PC-3 (cell line): ENCODE data around the gene USP1. TPM values are rescaled to one million over a fixed set of nuclear protein-coding genes. Genes with fewer than 3 reads are reported as not detected.

Experiments
- ATAC-seq: fragments of 200-7000 bp; cut with Tn5 transposase; 2 replicates; pipeline ENCODE4 v1.9.1; 2020; ENCODE audit warnings: mild to moderate bottlenecking, moderate library complexity
- BruUV-seq: library from RNA; stranded (reverse); fragments of 400-500 nt; replicated peaks from 2 replicates; lab custom pipeline; 2021; lab: Mats Ljungman, UMichigan
- CTCF ChIA-PET: fragments of 300-600 bp; sonication (Branson Sonifier 250); formaldehyde crosslinking; loops from one replicate; lab custom pipeline; 2022; ENCODE audit warnings: antibody characterized with exemption; lab: Charles Lee
- POLR2A ChIA-PET: fragments of 300-600 bp; sonication (Branson Sonifier 250); formaldehyde crosslinking; loops from one replicate; lab custom pipeline; 2022; ENCODE audit warnings: antibody characterized with exemption; ENCODE audit not compliant: unreplicated experiment; lab: Charles Lee
- DNase-seq: peaks from one replicate; pipeline ENCODE4 v3.0.0-alpha.2; 2015
- H2AFZ ChIP-seq: fragments of 300-600 bp; sonication (generic); 2 replicates; pipeline ENCODE4 v1.6.0; 2016; ENCODE audit warnings: antibody characterized with exemption, low read length
- H3F3A ChIP-seq: fragments of 300-600 bp; sonication (generic); one replicate; pipeline ENCODE4 v1.6.0; 2017; ENCODE audit warnings: antibody characterized with exemption, low read length, control low read depth, mild to moderate bottlenecking; ENCODE audit not compliant: unreplicated experiment
- H3K27ac ChIP-seq: fragments of 300-600 bp; sonication (generic); 2 replicates; pipeline ENCODE4 v1.5.1; 2016; ENCODE audit warnings: mild to moderate bottlenecking, low read length
- H3K27me3 ChIP-seq: fragments of 300-600 bp; sonication (generic); 2 replicates; pipeline ENCODE4 v1.6.1; 2016; ENCODE audit warnings: low read length, mixed read lengths
- H3K36me3 ChIP-seq: fragments of 300-600 bp; sonication (generic); 2 replicates; pipeline ENCODE4 v1.6.1; 2016; ENCODE audit warnings: low read depth, mixed run types, low read length, mixed read lengths
- H3K4me1 ChIP-seq: fragments of 300-600 bp; sonication (generic); 2 replicates; pipeline ENCODE4 v1.5.1; 2016; ENCODE audit warnings: low read length; ENCODE audit not compliant: insufficient read depth
- H3K4me2 ChIP-seq: fragments of 300-600 bp; sonication (generic); 2 replicates; pipeline ENCODE4 v1.6.0; 2016; ENCODE audit warnings: low read length
- H3K4me3 ChIP-seq: fragments of 300-600 bp; sonication (generic); 2 replicates; pipeline ENCODE4 v1.5.1; 2016; ENCODE audit warnings: mild to moderate bottlenecking, low read length, mixed read lengths
- H3K79me2 ChIP-seq: fragments of 300-600 bp; sonication (generic); 2 replicates; pipeline ENCODE4 v1.6.1; 2017; ENCODE audit warnings: low read length, mixed read lengths
- H3K9ac ChIP-seq: fragments of 300-600 bp; sonication (generic); 2 replicates; pipeline ENCODE4 v1.6.0; 2016; ENCODE audit warnings: mild to moderate bottlenecking, low read length
- H3K9me2 ChIP-seq: fragments of 300-600 bp; sonication (generic); replicated peaks from 2 replicates; pipeline ENCODE4 v1.6.1; 2016; ENCODE audit warnings: mixed run types, low read length, mixed read lengths
- H3K9me3 ChIP-seq: fragments of 300-600 bp; sonication (generic); 2 replicates; pipeline ENCODE4 v1.6.1; 2016; ENCODE audit warnings: low read length, mixed read lengths
- H4K20me1 ChIP-seq: fragments of 300-600 bp; sonication (generic); 2 replicates; pipeline ENCODE4 v1.6.1; 2016; ENCODE audit warnings: low read length, mixed read lengths
- EZH2 ChIP-seq: fragments of 300-600 bp; sonication (generic); IDR thresholded peaks from one replicate; pipeline ENCODE4 v1.6.1; 2017; ENCODE audit warnings: antibody characterized with exemption, mild to moderate bottlenecking, low read length; ENCODE audit not compliant: unreplicated experiment
- EZH2phosphoT487 ChIP-seq: fragments of 300-600 bp; sonication (generic); IDR thresholded peaks from 2 replicates; pipeline ENCODE4 v1.6.1; 2018; ENCODE audit warnings: mild to moderate bottlenecking, antibody characterized with exemption, low read length, borderline replicate concordance
- intact Hi-C: fragments of 100-400 bp; cut with micrococcal nuclease; formaldehyde crosslinking; loops from 2 replicates; pipeline ENCODE4 v1.9.0; 2023
- total RNA-seq: library from RNA; depleted of rRNA; stranded (reverse); fragments of >200 nt; gene quantifications from 2 replicates; pipeline ENCODE4 v1.2.3, GENCODE V29; 2014
- TF ChIP-seq, protein P1 (sequence below): fragments of 300-600 bp; sonication (generic); conservative IDR thresholded peaks from 2 replicates; pipeline ENCODE4 v1.5.1; 2017; ENCODE audit warnings: antibody characterized with exemption, low read depth, mild to moderate bottlenecking, low read length

The USP1 gene
- total RNA-seq, 1 experiment from 2014 or later: 42.6 TPM

DNA sequence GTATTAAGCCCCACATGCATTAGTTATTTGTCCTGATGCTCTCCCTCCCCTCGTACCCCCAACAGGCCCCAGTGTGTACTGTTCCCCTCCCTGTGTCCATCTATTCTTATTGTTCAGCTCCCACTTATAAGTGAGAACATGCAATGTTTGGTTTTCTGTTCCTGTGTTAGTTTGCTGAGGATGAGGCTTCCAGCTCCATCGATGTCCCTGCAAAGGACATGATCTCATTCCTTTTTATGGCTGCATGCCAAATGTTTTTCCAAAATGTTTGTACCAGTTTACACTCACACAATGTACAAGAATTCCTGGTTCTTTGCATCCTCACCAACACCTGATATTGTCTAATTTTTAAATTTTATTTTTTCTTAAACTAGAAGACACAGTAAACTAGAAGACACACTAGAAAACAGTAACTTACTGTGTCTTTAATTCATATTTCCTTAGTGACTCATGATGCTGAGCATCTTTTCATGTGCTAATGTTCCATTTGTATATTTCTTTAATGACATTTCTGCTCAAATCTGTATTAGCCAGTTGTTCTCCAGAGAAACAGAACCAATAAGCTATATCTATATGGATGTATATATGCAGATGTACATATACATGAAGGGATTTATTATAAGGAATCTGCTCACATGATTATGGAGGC is 19.4 kb upstream of the USP1 start:
- Histone ChIP-seq H3K9me2 (no peaks in the 10 kb centered on the region), H3K79me2 (no peaks in the 10 kb centered on the region), H3K4me1 (no peaks in the 10 kb centered on the region), H3K9ac (no peak overlapping the region), H3K36me3 (no peaks in the 10 kb centered on the region), H3K4me2 (no peak overlapping the region), H2AFZ (no peak overlapping the region), H3K27ac (no peak overlapping the region), H3K4me3 (no peak overlapping the region), H4K20me1 (no peaks in the 10 kb centered on the region), H3F3A (no peaks in the 10 kb centered on the region), H3K27me3 (no peaks in the 10 kb centered on the region), H3K9me3 (no peaks in the 10 kb centered on the region)
- DNase-seq (no peak), ATAC-seq (peak; percentile 46; the same call in 1 of the 2 replicates)
- POLR2A ChIA-PET: interaction anchor here (0.6 kb wide), 1 partner anchor 150 kb away, joined by 5 read pairs; no protein-coding TSS in a partner anchor
- CTCF ChIA-PET: no interaction called here
- TF ChIP-seq EZH2: no peak
- no peak for TF ChIP-seq EZH2phosphoT487
- TF ChIP-seq, protein P1, sequence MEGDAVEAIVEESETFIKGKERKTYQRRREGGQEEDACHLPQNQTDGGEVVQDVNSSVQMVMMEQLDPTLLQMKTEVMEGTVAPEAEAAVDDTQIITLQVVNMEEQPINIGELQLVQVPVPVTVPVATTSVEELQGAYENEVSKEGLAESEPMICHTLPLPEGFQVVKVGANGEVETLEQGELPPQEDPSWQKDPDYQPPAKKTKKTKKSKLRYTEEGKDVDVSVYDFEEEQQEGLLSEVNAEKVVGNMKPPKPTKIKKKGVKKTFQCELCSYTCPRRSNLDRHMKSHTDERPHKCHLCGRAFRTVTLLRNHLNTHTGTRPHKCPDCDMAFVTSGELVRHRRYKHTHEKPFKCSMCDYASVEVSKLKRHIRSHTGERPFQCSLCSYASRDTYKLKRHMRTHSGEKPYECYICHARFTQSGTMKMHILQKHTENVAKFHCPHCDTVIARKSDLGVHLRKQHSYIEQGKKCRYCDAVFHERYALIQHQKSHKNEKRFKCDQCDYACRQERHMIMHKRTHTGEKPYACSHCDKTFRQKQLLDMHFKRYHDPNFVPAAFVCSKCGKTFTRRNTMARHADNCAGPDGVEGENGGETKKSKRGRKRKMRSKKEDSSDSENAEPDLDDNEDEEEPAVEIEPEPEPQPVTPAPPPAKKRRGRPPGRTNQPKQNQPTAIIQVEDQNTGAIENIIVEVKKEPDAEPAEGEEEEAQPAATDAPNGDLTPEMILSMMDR: no peak
- no TSS peak for BruUV-seq
- intact Hi-C loops: no loop called here

DNA sequence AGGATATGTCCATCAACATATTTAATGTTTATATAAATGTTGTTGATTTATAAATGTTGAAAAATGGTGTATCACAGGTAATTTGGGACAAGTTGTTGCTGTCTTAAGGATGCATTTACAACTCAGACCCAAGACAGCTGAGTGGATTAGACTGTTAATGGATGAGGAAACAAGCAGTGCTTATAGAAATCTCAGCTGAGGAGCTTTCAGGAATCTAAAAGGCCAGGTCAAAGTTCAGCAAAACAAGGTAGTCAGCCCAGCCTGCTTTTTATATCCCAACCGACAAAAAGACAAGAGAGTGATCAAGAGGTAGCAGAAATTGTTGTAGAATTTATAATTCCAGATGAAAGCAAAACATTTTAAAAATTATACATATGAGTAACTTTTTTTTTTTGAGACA is 16.6 kb upstream of the USP1 start:
- H3K79me2 ChIP-seq: no peaks in the 10 kb centered on the region
- no peak overlapping the region for H2AFZ ChIP-seq
- no peaks in the 10 kb centered on the region for H3K9me3 ChIP-seq
- H3K4me3 ChIP-seq: no peak overlapping the region
- DNase-seq (no peak), ATAC-seq (no peak)
- H3K27me3 ChIP-seq: no peaks in the 10 kb centered on the region
- H3K9me2 ChIP-seq: no peaks in the 10 kb centered on the region
- no peak overlapping the region for H3K4me2 ChIP-seq
- intact Hi-C loops: no loop called here
- no peaks in the 10 kb centered on the region for H4K20me1 ChIP-seq
- CTCF ChIA-PET: no interaction called here
- BruUV-seq: no TSS peak
- H3K4me1 ChIP-seq: 0 out of 2 replicates have a peak, but pooled peaks cover 3% of the 10 kb centered on the region
- H3K36me3 ChIP-seq: no peaks in the 10 kb centered on the region
- POLR2A ChIA-PET: no interaction called here
- no peak overlapping the region for H3K9ac ChIP-seq
- no peak for TF ChIP-seq EZH2phosphoT487
- TF ChIP-seq, protein P1: no peak
- no peak for TF ChIP-seq EZH2
- no peaks in the 10 kb centered on the region for H3F3A ChIP-seq
- no peak overlapping the region for H3K27ac ChIP-seq

GRCh38 chr1:62423580-62424242 is 13.1 kb upstream of the USP1 start:
- intact Hi-C loops: no loop called here
- H3K36me3 ChIP-seq: no peaks in the 10 kb centered on the region
- no peaks in the 10 kb centered on the region for H3F3A ChIP-seq
- ChIA-PET CTCF (interaction anchor here (1.2 kb wide), 1 partner anchor 248 kb away, joined by 3 read pairs; no protein-coding TSS in a partner anchor), POLR2A (no interaction called here)
- H3K4me3 ChIP-seq: no peak overlapping the region
- H3K27ac ChIP-seq: no peak overlapping the region
- H3K4me2 ChIP-seq: no peak overlapping the region
- no TSS peak for BruUV-seq
- no peaks in the 10 kb centered on the region for H3K27me3 ChIP-seq
- H3K4me1 ChIP-seq: 0 out of 2 replicates have a peak, but pooled peaks cover 3% of the 10 kb centered on the region
- ATAC-seq (no peak), DNase-seq (no peak)
- H3K79me2 ChIP-seq: no peaks in the 10 kb centered on the region
- H2AFZ ChIP-seq: no peak overlapping the region
- H3K9me3 ChIP-seq: no peaks in the 10 kb centered on the region
- no peaks in the 10 kb centered on the region for H3K9me2 ChIP-seq
- H3K9ac ChIP-seq: no peak overlapping the region
- no peaks in the 10 kb centered on the region for H4K20me1 ChIP-seq
- TF ChIP-seq, protein P1: no peak
- TF ChIP-seq EZH2phosphoT487: no peak
- no peak for TF ChIP-seq EZH2
